Measurements from ENCODE around the gene IGF2BP2.

The IGF2BP2 gene

DNA sequence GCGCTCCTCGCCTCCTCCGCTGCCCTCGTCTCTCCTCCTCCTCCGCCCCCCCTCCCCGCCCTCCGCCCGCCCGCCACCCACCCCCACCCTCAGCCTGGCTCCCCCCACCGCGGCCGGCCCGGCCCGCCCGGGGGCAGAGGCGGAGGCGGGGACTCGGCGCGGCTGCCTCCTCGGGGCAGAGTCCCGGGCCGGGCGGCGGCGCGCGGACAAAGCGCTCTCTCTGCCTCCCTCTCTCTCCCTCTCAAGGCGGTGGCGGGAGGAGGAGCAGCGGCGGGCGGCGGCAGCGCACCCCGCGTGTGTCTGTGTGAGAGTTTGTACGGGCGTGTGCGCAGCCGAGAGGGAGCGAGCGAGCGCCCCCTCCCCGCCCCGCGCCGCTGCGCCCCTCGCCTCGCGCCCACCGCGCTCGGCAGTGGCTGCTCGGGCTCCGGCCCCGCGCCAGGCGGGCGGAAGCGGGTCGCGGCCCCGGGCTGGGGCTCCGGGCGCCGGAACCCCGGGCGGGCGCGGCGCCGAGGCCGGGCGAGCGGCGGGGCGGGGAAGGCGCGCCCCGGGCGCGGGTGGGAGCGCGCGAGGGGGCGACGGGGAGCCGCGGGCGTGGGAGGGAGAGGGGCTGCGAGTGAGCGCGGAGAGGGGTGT is at the start of gene IGF2BP2:
IGF2BP2 (minus strand) TSS at position 37 of the 633 bp plus-strand sequence. CDS start 82 bp downstream, outside the sequence.
- peaks cover 36 to 60% of the 10 kb centered on the region in 2 donors for H3K27me3 ChIP-seq (ENCODE audit: control insufficient read depth in 1 of 2, insufficient read depth in 2 of 2, low read length in 2 of 2)

DNA sequence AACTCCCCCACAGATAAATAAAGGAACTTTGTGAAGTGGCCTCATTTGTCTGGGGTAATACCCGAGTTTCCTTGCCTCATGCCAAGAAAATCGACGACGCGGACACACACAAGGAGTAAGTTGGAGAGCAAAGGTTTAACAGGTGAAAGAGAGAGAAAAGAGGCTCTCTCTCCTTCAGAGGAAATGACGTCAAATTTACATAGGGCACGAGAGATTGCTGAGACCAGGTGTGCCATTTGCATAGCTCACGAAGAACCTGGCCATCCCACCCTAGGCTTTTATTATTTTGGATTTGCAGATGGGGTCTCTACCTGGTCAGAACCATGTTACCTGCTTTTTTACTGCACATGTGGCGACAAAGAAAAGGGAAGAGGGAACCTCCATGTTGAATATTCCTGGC is 49.3 kb upstream of the IGF2BP2 start:
- no peaks in the 10 kb centered on the region for H3K36me3 ChIP-seq (ENCODE audit: insufficient read depth, low read length)
- no peaks in the 10 kb centered on the region for H3K27me3 ChIP-seq (ENCODE audit: control insufficient read depth in 1 of 2, insufficient read depth in 2 of 2, low read length in 2 of 2)
- H3K4me3 ChIP-seq (ENCODE audit: low read depth in 1 of 2, low read length in 2 of 2) = no peak overlapping the region
- H3K4me1 ChIP-seq (ENCODE audit: insufficient read depth, low read length) = no peaks in the 10 kb centered on the region
- H3K9me3 ChIP-seq (ENCODE audit: low read length) = no peaks in the 10 kb centered on the region
- no peak overlapping the region for H3K27ac ChIP-seq (ENCODE audit: low read depth, low read length)
- no peak overlapping the region for H3K9ac ChIP-seq (ENCODE audit: low read length)

More for the DNA sequence above, at the start of gene IGF2BP2:
- H3K9me3 ChIP-seq (ENCODE audit: low read length) = no peaks in the 10 kb centered on the region
- H3K27ac ChIP-seq (ENCODE audit: low read depth, low read length) = peak within 1 kb of the TSS; percentile 23
- peak within 1 kb of the TSS; percentile 52 to 56 for H3K4me3 ChIP-seq (ENCODE audit: low read depth in 1 of 2, low read length in 2 of 2)
- H3K4me1 ChIP-seq (ENCODE audit: insufficient read depth, low read length) = peaks cover 7% of the 10 kb centered on the region
- H3K9ac ChIP-seq (ENCODE audit: low read length) = no peak within 1 kb of the TSS
- no peaks in the 10 kb centered on the region for H3K36me3 ChIP-seq (ENCODE audit: insufficient read depth, low read length)

DNA sequence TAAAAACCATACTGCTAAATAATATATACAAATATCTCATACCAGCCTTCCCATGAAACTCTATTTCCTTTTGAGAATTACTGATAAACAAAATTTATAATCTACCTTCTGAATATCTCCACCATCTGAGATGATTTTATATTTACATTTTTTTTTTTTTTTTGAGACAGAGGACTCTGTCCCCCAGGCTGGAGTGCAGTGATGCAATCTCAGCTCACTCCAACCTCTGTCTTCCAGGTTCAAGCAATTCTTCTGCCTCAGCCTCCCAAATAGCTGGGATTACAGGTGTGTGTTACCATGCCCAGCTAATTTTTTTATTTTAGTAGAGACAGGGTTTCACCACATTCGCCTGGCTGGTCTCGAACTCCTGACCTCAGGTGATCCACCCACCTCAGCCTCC is 42.8 kb upstream of the IGF2BP2 start:
- H3K4me3 ChIP-seq (ENCODE audit: low read depth in 1 of 2, low read length in 2 of 2) = no peak overlapping the region
- no peaks in the 10 kb centered on the region for H3K4me1 ChIP-seq (ENCODE audit: insufficient read depth, low read length)
- no peaks in the 10 kb centered on the region for H3K9me3 ChIP-seq (ENCODE audit: low read length)
- no peaks in the 10 kb centered on the region for H3K36me3 ChIP-seq (ENCODE audit: insufficient read depth, low read length)
- H3K9ac ChIP-seq (ENCODE audit: low read length) = no peak overlapping the region
- H3K27me3 ChIP-seq (ENCODE audit: control insufficient read depth in 1 of 2, insufficient read depth in 2 of 2, low read length in 2 of 2) = no peaks in the 10 kb centered on the region
- H3K27ac ChIP-seq (ENCODE audit: low read depth, low read length) = no peak overlapping the region

DNA sequence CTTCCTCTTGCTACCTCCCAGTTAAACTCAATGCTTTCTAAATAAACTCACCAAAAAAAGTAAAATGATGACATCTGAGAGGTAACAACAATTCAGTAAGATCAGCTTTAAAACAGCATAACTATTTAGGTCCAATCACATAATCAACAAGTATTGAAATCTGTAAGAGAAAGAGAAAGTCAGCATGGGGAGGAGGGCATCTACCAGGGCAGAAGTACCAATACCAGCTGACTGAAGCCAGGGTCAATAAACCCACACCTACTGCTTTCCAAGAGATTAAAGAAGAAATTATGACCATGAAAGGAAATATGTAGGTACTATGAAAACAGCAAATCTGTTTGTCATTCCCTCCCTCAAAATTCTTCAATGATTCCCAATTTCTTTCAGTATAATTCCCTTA is 42.2 kb upstream of the IGF2BP2 start:
- no peaks in the 10 kb centered on the region for H3K27me3 ChIP-seq (ENCODE audit: control insufficient read depth in 1 of 2, insufficient read depth in 2 of 2, low read length in 2 of 2)
- no peak overlapping the region for H3K27ac ChIP-seq (ENCODE audit: low read depth, low read length)
- no peaks in the 10 kb centered on the region for H3K9me3 ChIP-seq (ENCODE audit: low read length)
- no peaks in the 10 kb centered on the region for H3K4me1 ChIP-seq (ENCODE audit: insufficient read depth, low read length)
- H3K9ac ChIP-seq (ENCODE audit: low read length) = no peak overlapping the region
- no peaks in the 10 kb centered on the region for H3K36me3 ChIP-seq (ENCODE audit: insufficient read depth, low read length)
- H3K4me3 ChIP-seq (ENCODE audit: low read depth in 1 of 2, low read length in 2 of 2) = no peak overlapping the region

DNA sequence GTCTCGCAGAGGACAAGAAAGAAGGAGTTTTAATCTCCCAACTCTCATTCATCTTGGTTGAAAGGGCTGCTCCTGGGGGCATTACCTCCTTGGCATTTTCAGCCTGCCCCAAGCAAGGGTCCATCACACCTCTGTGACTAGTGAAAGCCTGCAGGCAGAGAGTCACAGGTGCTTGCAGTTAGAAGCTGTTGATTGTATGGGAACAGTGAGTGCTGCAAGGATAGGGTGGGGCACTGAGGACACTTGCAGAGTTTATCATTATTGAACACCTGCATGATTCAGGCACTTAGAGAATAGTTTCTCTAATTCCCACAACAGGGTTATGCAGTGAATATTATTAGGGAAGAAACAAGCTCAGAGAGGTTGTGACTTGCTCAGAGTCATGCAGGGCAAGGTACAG is 41.7 kb upstream of the IGF2BP2 start:
- H3K9ac ChIP-seq (ENCODE audit: low read length) = no peak overlapping the region
- H3K27ac ChIP-seq (ENCODE audit: low read depth, low read length) = no peak overlapping the region
- no peaks in the 10 kb centered on the region for H3K27me3 ChIP-seq (ENCODE audit: control insufficient read depth in 1 of 2, insufficient read depth in 2 of 2, low read length in 2 of 2)
- H3K36me3 ChIP-seq (ENCODE audit: insufficient read depth, low read length) = no peaks in the 10 kb centered on the region
- H3K4me3 ChIP-seq (ENCODE audit: low read depth in 1 of 2, low read length in 2 of 2) = no peak overlapping the region
- H3K4me1 ChIP-seq (ENCODE audit: insufficient read depth, low read length) = no peaks in the 10 kb centered on the region
- H3K9me3 ChIP-seq (ENCODE audit: low read length) = no peaks in the 10 kb centered on the region

DNA sequence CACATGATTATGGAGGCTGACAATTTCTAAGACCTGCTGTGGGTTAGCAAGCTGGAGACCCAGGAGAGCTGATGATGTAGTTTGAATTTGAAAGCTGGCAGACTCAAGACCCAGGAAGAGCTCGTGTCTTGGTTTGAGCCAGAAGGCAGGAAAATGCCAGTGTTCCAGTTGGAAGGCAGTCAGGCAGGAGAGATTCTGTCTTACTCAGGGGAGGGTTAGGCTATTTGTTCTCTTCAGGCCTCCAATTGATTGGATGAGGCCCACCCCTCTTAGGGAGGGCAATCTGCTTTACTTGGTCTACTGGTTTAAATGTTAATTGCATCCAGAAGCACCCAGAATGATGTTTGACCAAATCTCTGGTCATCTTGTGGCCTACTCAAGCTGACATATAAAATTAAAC is 40.4 kb upstream of the IGF2BP2 start:
- no peak overlapping the region for H3K4me3 ChIP-seq (ENCODE audit: low read depth in 1 of 2, low read length in 2 of 2)
- H3K9ac ChIP-seq (ENCODE audit: low read length) = no peak overlapping the region
- no peaks in the 10 kb centered on the region for H3K27me3 ChIP-seq (ENCODE audit: control insufficient read depth in 1 of 2, insufficient read depth in 2 of 2, low read length in 2 of 2)
- H3K4me1 ChIP-seq (ENCODE audit: insufficient read depth, low read length) = no peaks in the 10 kb centered on the region
- no peaks in the 10 kb centered on the region for H3K9me3 ChIP-seq (ENCODE audit: low read length)
- H3K36me3 ChIP-seq (ENCODE audit: insufficient read depth, low read length) = no peaks in the 10 kb centered on the region
- no peak overlapping the region for H3K27ac ChIP-seq (ENCODE audit: low read depth, low read length)

DNA sequence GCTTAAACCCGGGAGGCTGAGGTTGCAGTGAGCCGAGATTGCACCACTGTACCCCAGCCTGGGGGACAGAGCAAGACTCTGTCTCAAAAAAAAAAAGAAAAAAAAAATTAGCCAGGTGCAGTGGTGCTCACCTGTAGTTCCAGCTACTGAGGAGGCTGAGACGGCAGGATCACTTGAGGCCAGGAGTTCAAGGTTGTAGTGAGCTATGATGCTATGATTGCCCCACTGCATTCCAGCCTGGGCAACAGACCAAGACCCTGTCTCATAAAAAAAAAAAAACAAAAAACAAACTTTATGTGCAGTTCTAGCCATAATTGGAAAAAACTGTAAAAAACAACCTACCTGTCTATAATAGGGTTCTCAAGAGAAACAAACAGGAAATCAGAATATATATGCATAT is 39.9 kb upstream of the IGF2BP2 start:
- no peaks in the 10 kb centered on the region for H3K4me1 ChIP-seq (ENCODE audit: insufficient read depth, low read length)
- no peak overlapping the region for H3K4me3 ChIP-seq (ENCODE audit: low read depth in 1 of 2, low read length in 2 of 2)
- H3K27ac ChIP-seq (ENCODE audit: low read depth, low read length) = no peak overlapping the region
- no peaks in the 10 kb centered on the region for H3K36me3 ChIP-seq (ENCODE audit: insufficient read depth, low read length)
- no peak overlapping the region for H3K9ac ChIP-seq (ENCODE audit: low read length)
- H3K9me3 ChIP-seq (ENCODE audit: low read length) = no peaks in the 10 kb centered on the region
- H3K27me3 ChIP-seq (ENCODE audit: control insufficient read depth in 1 of 2, insufficient read depth in 2 of 2, low read length in 2 of 2) = no peaks in the 10 kb centered on the region

DNA sequence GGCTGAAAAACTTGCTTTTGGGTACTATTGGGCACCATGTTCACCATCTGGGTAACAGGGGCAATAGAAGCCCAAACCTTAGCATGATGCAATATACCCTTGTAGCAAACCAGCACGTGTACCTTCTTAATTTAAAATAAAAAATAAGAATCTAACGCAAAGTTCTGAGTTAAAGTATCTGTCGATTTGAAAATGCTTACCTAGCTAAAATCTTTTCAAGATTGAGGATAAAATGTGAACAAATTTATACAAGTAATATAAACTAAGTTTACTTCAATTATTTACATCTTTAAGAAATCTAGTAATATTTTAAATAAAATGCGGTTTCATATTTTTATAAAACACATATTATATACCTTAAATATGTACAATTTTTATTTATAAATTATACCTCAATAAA is 38.1 kb upstream of the IGF2BP2 start:
- Histone ChIP-seq H3K4me3 (ENCODE audit: low read depth in 1 of 2, low read length in 2 of 2) (no peak overlapping the region), H3K9ac (ENCODE audit: low read length) (no peak overlapping the region), H3K27me3 (ENCODE audit: control insufficient read depth in 1 of 2, insufficient read depth in 2 of 2, low read length in 2 of 2) (no peaks in the 10 kb centered on the region)

DNA sequence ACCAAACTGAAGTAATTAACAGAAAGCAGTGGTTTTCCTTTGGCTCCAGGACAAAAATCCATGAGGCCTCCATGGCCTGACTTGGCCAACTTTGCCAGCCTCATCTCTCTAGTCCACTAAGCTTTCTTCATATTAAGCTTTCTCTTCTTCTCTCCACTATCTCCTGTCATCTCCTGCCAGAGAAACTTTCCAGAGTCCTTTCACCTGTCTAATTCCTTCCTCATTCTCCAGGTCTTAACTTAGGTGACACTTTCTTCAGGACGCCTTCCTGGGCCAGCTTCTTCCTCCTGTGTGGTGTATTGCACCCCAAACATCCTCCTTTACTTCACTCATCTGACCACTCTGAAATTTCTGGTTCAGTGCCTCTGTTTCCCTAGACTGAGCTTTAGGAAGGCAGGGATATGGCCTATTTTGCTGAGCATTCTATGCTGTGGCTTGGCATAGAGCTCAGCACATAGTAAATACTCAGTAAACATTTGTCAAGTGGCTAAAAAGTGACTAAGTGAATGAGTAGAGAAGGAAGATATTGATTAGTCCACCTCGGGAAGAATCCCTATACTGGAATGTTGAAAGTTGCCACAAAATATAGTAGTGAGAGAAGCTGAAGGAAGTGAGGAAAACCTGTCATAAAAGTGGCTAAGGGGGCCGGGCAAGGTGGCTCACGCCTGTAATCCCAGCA is 34.6 kb upstream of the IGF2BP2 start:
- H3K27ac ChIP-seq (ENCODE audit: low read depth, low read length) = no peak overlapping the region
- H3K9me3 ChIP-seq (ENCODE audit: low read length) = peaks cover 9% of the 10 kb centered on the region
- no peaks in the 10 kb centered on the region for H3K36me3 ChIP-seq (ENCODE audit: insufficient read depth, low read length)
- no peaks in the 10 kb centered on the region for H3K4me1 ChIP-seq (ENCODE audit: insufficient read depth, low read length)
- no peak overlapping the region for H3K4me3 ChIP-seq (ENCODE audit: low read depth in 1 of 2, low read length in 2 of 2)
- H3K27me3 ChIP-seq (ENCODE audit: control insufficient read depth in 1 of 2, insufficient read depth in 2 of 2, low read length in 2 of 2) = no peaks in the 10 kb centered on the region
- H3K9ac ChIP-seq (ENCODE audit: low read length) = no peak overlapping the region

More for the DNA sequence above, 38.1 kb upstream of the IGF2BP2 start:
- Histone ChIP-seq H3K4me1 (ENCODE audit: insufficient read depth, low read length) (no peaks in the 10 kb centered on the region), H3K36me3 (ENCODE audit: insufficient read depth, low read length) (no peaks in the 10 kb centered on the region), H3K9me3 (ENCODE audit: low read length) (no peaks in the 10 kb centered on the region), H3K27ac (ENCODE audit: low read depth, low read length) (no peak overlapping the region)

DNA sequence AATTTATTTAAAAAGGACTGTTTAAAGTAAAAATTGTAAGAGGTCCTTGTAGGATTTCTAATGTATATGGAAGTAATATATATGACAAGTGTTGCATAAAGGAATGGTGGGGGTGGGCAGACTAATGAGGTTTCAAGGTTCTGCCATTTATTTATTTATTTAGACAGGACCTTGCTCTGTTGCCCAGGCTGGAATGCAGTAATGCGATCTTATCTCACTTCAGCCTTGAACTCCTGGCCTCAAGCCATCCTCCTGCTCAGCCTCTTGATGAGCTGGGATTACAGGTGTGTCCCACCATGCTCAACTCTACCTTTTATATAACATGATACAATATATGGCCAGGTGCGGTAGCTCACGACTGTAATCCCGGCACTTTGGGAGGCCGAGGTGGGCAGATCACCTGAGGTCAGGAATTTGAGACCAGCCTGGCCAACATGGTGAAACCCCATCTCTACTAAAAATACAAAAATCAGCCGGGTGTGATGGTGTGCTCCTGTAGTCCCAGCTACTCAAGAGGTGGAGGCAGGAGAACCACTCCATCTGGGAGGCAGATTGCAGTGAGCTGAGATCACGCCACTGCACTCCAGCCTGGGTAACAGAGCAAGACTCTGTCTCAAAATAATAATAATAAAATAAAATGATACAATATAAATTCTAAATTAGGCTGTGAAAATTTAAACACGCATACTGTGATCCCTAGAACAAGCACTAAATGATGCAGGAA is 33.8 kb upstream of the IGF2BP2 start:
- Histone ChIP-seq H3K9me3 (ENCODE audit: low read length) (peaks cover 9% of the 10 kb centered on the region), H3K4me3 (ENCODE audit: low read depth in 1 of 2, low read length in 2 of 2) (no peak overlapping the region), H3K27ac (ENCODE audit: low read depth, low read length) (no peak overlapping the region), H3K9ac (ENCODE audit: low read length) (no peak overlapping the region), H3K4me1 (ENCODE audit: insufficient read depth, low read length) (no peaks in the 10 kb centered on the region), H3K27me3 (ENCODE audit: control insufficient read depth in 1 of 2, insufficient read depth in 2 of 2, low read length in 2 of 2) (no peaks in the 10 kb centered on the region), H3K36me3 (ENCODE audit: insufficient read depth, low read length) (no peaks in the 10 kb centered on the region)

DNA sequence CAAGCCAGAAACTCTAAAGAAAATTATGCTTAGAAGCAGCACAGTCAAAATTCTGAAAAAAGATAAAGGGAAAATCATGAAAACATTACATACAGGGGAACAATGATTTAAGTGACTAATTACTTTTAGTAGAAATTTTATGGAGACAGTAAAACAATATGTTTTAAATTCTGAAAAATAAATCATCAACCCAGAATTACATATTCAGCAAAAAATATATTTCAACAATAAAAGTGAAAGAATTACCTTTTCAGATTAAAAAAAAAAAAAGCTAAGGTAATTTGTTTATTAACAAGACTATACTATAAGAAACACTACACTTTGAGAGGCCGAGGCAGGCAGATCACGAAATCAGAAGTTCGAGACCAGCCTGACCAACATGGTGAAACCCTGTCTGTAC is 32.4 kb upstream of the IGF2BP2 start:
- Histone ChIP-seq H3K9me3 (ENCODE audit: low read length) (peaks cover 9% of the 10 kb centered on the region), H3K36me3 (ENCODE audit: insufficient read depth, low read length) (no peaks in the 10 kb centered on the region), H3K4me1 (ENCODE audit: insufficient read depth, low read length) (no peaks in the 10 kb centered on the region), H3K27ac (ENCODE audit: low read depth, low read length) (no peak overlapping the region), H3K27me3 (ENCODE audit: control insufficient read depth in 1 of 2, insufficient read depth in 2 of 2, low read length in 2 of 2) (no peaks in the 10 kb centered on the region), H3K9ac (ENCODE audit: low read length) (no peak overlapping the region), H3K4me3 (ENCODE audit: low read depth in 1 of 2, low read length in 2 of 2) (no peak overlapping the region)
